HG03175 (cell line): ENCODE measurements around the gene ARHGEF25.
"Not testable (repeated sequence)": the region's sequence is repeated elsewhere in the genome, so short reads cannot be mapped to it uniquely, and the experiment has no call there.

ENCODE experiments used
- ATAC-seq: cut with Tn5 transposase; IDR thresholded peaks from one replicate; pipeline ENCODE4 v1.9.1; 2021; ENCODE audit warnings: mild to moderate bottlenecking, moderate library complexity; ENCODE audit not compliant: unreplicated experiment

The ARHGEF25 gene

GRCh38 chr12:57585156-57585555, 26.1 kb upstream of the ARHGEF25 start:
- no peak for ATAC-seq

- ATAC-seq = no peak
Measured at GRCh38 chr12:57586128-57586527, 25.1 kb upstream of the ARHGEF25 start.

- ATAC-seq = no peak
Measured at GRCh38 chr12:57586832-57587429, 24.3 kb upstream of the ARHGEF25 start.

- not testable (repeated sequence) for ATAC-seq
Measured at GRCh38 chr12:57588951-57589610, 22.2 kb upstream of the ARHGEF25 start.

- ATAC-seq = peak; percentile 14
Measured at GRCh38 chr12:57590479-57590863, 20.8 kb upstream of the ARHGEF25 start.

- peak; percentile 91 for ATAC-seq
Measured at GRCh38 chr12:57590864-57591781, 20.1 kb upstream of the ARHGEF25 start, which contains the start of gene PIP4K2C. TSS of gene PIP4K2C (plus strand) at chr12:57591192. CDS start at chr12:57591290, 98 bp downstream.

GRCh38 chr12:57591782-57592325, 19.4 kb upstream of the ARHGEF25 start:
- ATAC-seq = no peak

- no peak for ATAC-seq
Measured at GRCh38 chr12:57592551-57593165, 18.6 kb upstream of the ARHGEF25 start.

GRCh38 chr12:57593187-57593586, 18.0 kb upstream of the ARHGEF25 start:
- no peak for ATAC-seq

- no peak for ATAC-seq
Measured at GRCh38 chr12:57600395-57600794, 10.8 kb upstream of the ARHGEF25 start.

GRCh38 chr12:57602544-57602943, 8.7 kb upstream of the ARHGEF25 start:
- ATAC-seq = no peak

GRCh38 chr12:57603324-57603723, 7.9 kb upstream of the ARHGEF25 start:
- no peak for ATAC-seq

- ATAC-seq = no peak
Measured at GRCh38 chr12:57603815-57604453, 7.3 kb upstream of the ARHGEF25 start.

- ATAC-seq = peak; percentile 64
Measured at GRCh38 chr12:57604454-57604991, 6.7 kb upstream of the ARHGEF25 start, which contains the start of gene DTX3. TSS of gene DTX3 (plus strand) at chr12:57604824. CDS start at chr12:57606518, 1,694 bp downstream.

- peak; percentile 32 for ATAC-seq
Measured at GRCh38 chr12:57604992-57605810, 6.0 kb upstream of the ARHGEF25 start.

GRCh38 chr12:57605811-57606311, 5.4 kb upstream of the ARHGEF25 start:
- no peak for ATAC-seq

- ATAC-seq = no peak
Measured at GRCh38 chr12:57606399-57606798, 4.8 kb upstream of the ARHGEF25 start.

GRCh38 chr12:57606821-57607220, 4.4 kb upstream of the ARHGEF25 start:
- ATAC-seq = no peak
